GM23248 (cell line): ENCODE results near the gene ARHGDIA.

Experiments
- EZH2 ChIP-seq: fragments of 200-600 bp; sonication (generic); IDR thresholded peaks from 2 replicates; pipeline ENCODE4 v1.6.1; 2018; ENCODE audit warnings: antibody characterized with exemption, mild to moderate bottlenecking; ENCODE audit not compliant: insufficient read depth, poor library complexity, severe bottlenecking
- EZH2phosphoT487 ChIP-seq: fragments of 200-600 bp; sonication (generic); IDR thresholded peaks from 2 replicates; pipeline ENCODE4 v1.6.1; 2018; ENCODE audit warnings: antibody characterized with exemption, moderate library complexity, mild to moderate bottlenecking, low read depth; ENCODE audit not compliant: insufficient read depth

DNA sequence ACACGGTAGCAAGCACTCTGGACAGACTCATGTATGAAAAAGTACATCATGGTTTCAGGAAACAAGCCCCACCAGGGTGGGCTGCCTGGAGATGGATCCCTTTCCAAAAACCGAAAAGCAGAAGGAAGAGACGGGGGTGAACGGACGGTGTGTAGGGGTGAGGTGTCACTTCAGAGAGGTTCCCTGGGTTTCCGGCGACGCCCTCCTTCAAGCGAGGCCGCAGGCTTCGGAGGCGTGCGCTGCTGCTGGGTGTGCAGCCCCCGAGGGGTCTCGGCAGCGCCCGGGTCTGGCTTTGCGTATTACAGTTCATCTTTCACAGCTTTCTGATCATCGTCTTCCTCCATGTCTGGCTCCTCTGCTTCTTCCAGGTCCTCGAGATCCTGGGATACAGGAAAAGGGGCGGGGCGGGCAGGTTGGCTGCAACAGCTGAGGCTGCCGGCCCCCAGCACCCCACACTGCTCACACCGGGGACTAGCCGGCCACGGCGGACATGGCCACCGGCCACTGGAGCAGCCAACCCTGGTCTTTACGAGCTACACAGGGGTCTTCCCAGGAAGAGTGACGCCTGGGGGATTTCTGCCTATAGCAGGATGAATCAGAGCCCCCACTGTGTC lies 27.3 kb downstream of the ARHGDIA start:
- TF ChIP-seq EZH2 = no peak
- TF ChIP-seq EZH2phosphoT487 = no peak
